ENCODE data around the gene MARCHF5. TPM values are rescaled to one million over a fixed set of nuclear protein-coding genes. Genes with fewer than 3 reads are reported as not detected.

The MARCHF5 gene
- total RNA-seq, 1 experiment from 2014 or later, result 17.6 TPM

DNA sequence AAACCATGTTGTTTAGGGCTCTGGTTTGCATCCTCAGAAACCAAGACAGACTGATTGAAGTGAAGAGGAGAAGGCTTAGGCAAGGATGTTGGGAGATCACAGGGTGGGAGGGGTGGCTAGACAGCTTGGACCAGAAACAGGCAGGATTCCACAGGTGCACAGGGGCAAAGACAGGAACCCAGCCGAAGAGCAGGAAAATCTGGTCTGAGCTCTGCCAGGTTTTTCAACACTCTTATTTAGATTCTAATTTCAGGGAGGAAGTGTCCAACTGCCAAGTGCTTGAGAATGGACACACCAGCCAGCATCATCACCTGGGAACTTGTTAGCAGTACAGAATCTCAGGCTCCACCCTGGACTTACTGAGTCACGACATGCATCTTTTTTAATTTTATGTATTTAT lies 93.8 kb downstream of the MARCHF5 start:
- H3K4me2 ChIP-seq (ENCODE audit: insufficient read depth, insufficient read length, low read length), result no peak overlapping the region
- H4K5ac ChIP-seq (ENCODE audit: insufficient read length, low read depth, low read length), result no peak overlapping the region
- no peak overlapping the region for H4K8ac ChIP-seq (replicated peaks; ENCODE audit: insufficient read length, low read depth, low read length)
- H3K18ac ChIP-seq (ENCODE audit: insufficient read length, low read depth, low read length), result no peak overlapping the region
- Mint-ChIP-seq H3K4me3 (no peak overlapping the region), H3K27ac (peak overlapping the region in 1 of 3 experiments; percentile 16; a peak in 1 of 7 replicates), H3K36me3 (ENCODE audit: insufficient read depth in 1 of 3, low read depth in 3 of 3) (no peaks in the 10 kb centered on the region; a peak in 1 of 7 replicates), H3K4me1 (peaks cover 22 to 29% of the 10 kb centered on the region in 2 experiments), H3K9me3 (no peaks in the 10 kb centered on the region), H3K27me3 (ENCODE audit: low read depth) (peaks cover 1% of the 10 kb centered on the region; the same call in 1 of the 2 replicates)
- no peaks in the 10 kb centered on the region for H3K9me3 ChIP-seq (ENCODE audit: control insufficient read depth, low read depth, low read length)
- no peaks in the 10 kb centered on the region for H3K79me2 ChIP-seq (ENCODE audit: insufficient read depth, low read length)
- H2AFZ ChIP-seq (ENCODE audit: low read length), result no peak overlapping the region
- no CpG with 5 or more reads among the region's 2 CpGs for WGBS (ENCODE audit: extremely low coverage, insufficient read length, low lambda C conversion rate)
- TF ChIP-seq, protein P1, sequence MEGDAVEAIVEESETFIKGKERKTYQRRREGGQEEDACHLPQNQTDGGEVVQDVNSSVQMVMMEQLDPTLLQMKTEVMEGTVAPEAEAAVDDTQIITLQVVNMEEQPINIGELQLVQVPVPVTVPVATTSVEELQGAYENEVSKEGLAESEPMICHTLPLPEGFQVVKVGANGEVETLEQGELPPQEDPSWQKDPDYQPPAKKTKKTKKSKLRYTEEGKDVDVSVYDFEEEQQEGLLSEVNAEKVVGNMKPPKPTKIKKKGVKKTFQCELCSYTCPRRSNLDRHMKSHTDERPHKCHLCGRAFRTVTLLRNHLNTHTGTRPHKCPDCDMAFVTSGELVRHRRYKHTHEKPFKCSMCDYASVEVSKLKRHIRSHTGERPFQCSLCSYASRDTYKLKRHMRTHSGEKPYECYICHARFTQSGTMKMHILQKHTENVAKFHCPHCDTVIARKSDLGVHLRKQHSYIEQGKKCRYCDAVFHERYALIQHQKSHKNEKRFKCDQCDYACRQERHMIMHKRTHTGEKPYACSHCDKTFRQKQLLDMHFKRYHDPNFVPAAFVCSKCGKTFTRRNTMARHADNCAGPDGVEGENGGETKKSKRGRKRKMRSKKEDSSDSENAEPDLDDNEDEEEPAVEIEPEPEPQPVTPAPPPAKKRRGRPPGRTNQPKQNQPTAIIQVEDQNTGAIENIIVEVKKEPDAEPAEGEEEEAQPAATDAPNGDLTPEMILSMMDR (conservative IDR thresholded peaks at IDR 0.05), result no peak
- H4K20me1 ChIP-seq (ENCODE audit: control insufficient read depth, insufficient read depth, insufficient read length), result peaks cover 3% of the 10 kb centered on the region
- H2AK5ac ChIP-seq (ENCODE audit: insufficient read length, low read length), result no peak overlapping the region
- no peak overlapping the region for H3K4ac ChIP-seq (ENCODE audit: low read depth, low read length)
- no peak overlapping the region for H3K56ac ChIP-seq (ENCODE audit: insufficient read length, low read depth, low read length)
- no peak overlapping the region for H2BK5ac ChIP-seq (ENCODE audit: insufficient read length, low read length)
- no peak overlapping the region for H3K9ac ChIP-seq (ENCODE audit: extremely low read depth, insufficient read length, low read length)
- H2BK15ac ChIP-seq (ENCODE audit: low read depth, low read length), result no peak overlapping the region
- no peak for DNase-seq
- no peaks in the 10 kb centered on the region for H3K23me2 ChIP-seq (ENCODE audit: insufficient read length, low read depth, low read length, poor library complexity, severe bottlenecking)
- no peak overlapping the region for H2BK120ac ChIP-seq (ENCODE audit: low read depth, low read length, poor library complexity, severe bottlenecking)
- no peak overlapping the region for H3K23ac ChIP-seq (ENCODE audit: insufficient read length, low read depth, low read length)
- H3K27me3 ChIP-seq (ENCODE audit: insufficient read depth, low read length), result no peaks in the 10 kb centered on the region
- H4K91ac ChIP-seq (ENCODE audit: insufficient read length, low read depth, low read length), result no peak overlapping the region
- no peak overlapping the region for H3T11ph ChIP-seq (ENCODE audit: low read length)
- H2BK12ac ChIP-seq (ENCODE audit: insufficient read length, low read depth, low read length), result no peak overlapping the region
- no peaks in the 10 kb centered on the region for H3K79me1 ChIP-seq (ENCODE audit: insufficient read depth, low read depth, low read length, poor library complexity, severe bottlenecking)
- no peak overlapping the region for H3K27ac ChIP-seq (ENCODE audit: insufficient read length, low read depth, low read length)
- no peak overlapping the region for H3K14ac ChIP-seq (ENCODE audit: insufficient read depth, low read length)
- H3K4me1 ChIP-seq (ENCODE audit: insufficient read depth, low read length), result no peaks in the 10 kb centered on the region; the same call in 1 of the 2 replicates
- H2BK20ac ChIP-seq (ENCODE audit: low read depth, low read length, poor library complexity, severe bottlenecking), result no peak overlapping the region

Measured in H9 (cell line).